IMR-90 (cell line): ENCODE results near the gene KIFAP3. TPM values are rescaled to one million over a fixed set of nuclear protein-coding genes. Genes with fewer than 3 reads are reported as not detected.

ENCODE experiments used
- ATAC-seq: fragments of 200-7000 bp; cut with Tn5 transposase; 2 replicates; pipeline ENCODE4 v1.9.1; 2020; ENCODE audit warnings: low read depth, mild to moderate bottlenecking, moderate library complexity
- BruUV-seq: library from RNA; stranded (reverse); fragments of 400-500 nt; replicated peaks from 2 replicates; lab custom pipeline; 2021; lab: Mats Ljungman, UMichigan
- CTCF ChIA-PET: fragments of 300-600 bp; formaldehyde crosslinking; extraction: SDS; loops from one replicate; lab custom pipeline; 2021; ENCODE audit warnings: antibody characterized with exemption; lab: Yijun Ruan, JAX
- POLR2A ChIA-PET: fragments of 300-600 bp; sonication (Branson Sonifier 250); formaldehyde crosslinking; loops from one replicate; lab custom pipeline; 2022; ENCODE audit warnings: antibody characterized with exemption; ENCODE audit not compliant: unreplicated experiment; lab: Charles Lee
- DNase-seq: peaks from one replicate; pipeline ENCODE4 v3.0.0; 2013
- H2AFZ ChIP-seq: replicated peaks from 2 replicates; pipeline ENCODE3; 2013; ENCODE audit warnings: low read length, mild to moderate bottlenecking; ENCODE audit not compliant: poor library complexity
- H2AK5ac ChIP-seq: 2 replicates; pipeline ENCODE4 v1.6.1; 2013; ENCODE audit warnings: low read depth, low read length, inconsistent platforms
- H2AK9ac ChIP-seq: replicated peaks from 2 replicates; pipeline ENCODE3; 2013; ENCODE audit warnings: mild to moderate bottlenecking, low read depth, low read length, moderate library complexity; ENCODE audit not compliant: poor library complexity
- H2BK120ac ChIP-seq: 2 replicates; pipeline ENCODE4 v1.6.1; 2013; ENCODE audit warnings: low read depth, low read length, inconsistent platforms
- H2BK15ac ChIP-seq: 3 replicates; pipeline ENCODE4 v1.6.1; 2013; ENCODE audit warnings: low read depth, low read length, inconsistent platforms
- H2BK20ac ChIP-seq: 2 replicates; pipeline ENCODE4 v1.6.1; 2013; ENCODE audit warnings: low read depth, mild to moderate bottlenecking, inconsistent platforms, low read length, moderate library complexity
- H2BK5ac ChIP-seq: 2 replicates; pipeline ENCODE4 v1.6.1; 2013; ENCODE audit warnings: mild to moderate bottlenecking, low read depth, low read length, inconsistent platforms; ENCODE audit not compliant: poor library complexity, severe bottlenecking
- H3K14ac ChIP-seq: replicated peaks from 2 replicates; pipeline ENCODE4 v1.6.1; 2013; ENCODE audit warnings: low read depth, low read length, inconsistent platforms
- H3K18ac ChIP-seq: 2 replicates; pipeline ENCODE4 v1.6.1; 2013; ENCODE audit warnings: low read depth, low read length, control low read depth
- H3K23ac ChIP-seq: 2 replicates; pipeline ENCODE4 v1.6.1; 2013; ENCODE audit warnings: low read depth, low read length, inconsistent platforms
- H3K27ac ChIP-seq: 2 replicates; pipeline ENCODE4 v1.5.1; 2013; ENCODE audit warnings: mild to moderate bottlenecking, control low read depth, low read length; ENCODE audit not compliant: insufficient read depth
- H3K27me3 ChIP-seq: 2 replicates; pipeline ENCODE4 v1.6.1; 2013; ENCODE audit warnings: low read length; ENCODE audit not compliant: control insufficient read depth, insufficient read depth
- H3K36me3 ChIP-seq: 2 replicates; pipeline ENCODE4 v1.6.1; 2013; ENCODE audit warnings: low read length, mixed read lengths; ENCODE audit not compliant: control insufficient read depth, insufficient read depth
- H3K4ac ChIP-seq: 2 replicates; pipeline ENCODE4 v1.6.1; 2013; ENCODE audit warnings: low read depth, low read length, inconsistent platforms
- H3K4me1 ChIP-seq: 2 replicates; pipeline ENCODE4 v1.6.1; 2013; ENCODE audit warnings: low read length, mixed read lengths; ENCODE audit not compliant: control insufficient read depth, insufficient read depth
- H3K4me2 ChIP-seq: 2 replicates; pipeline ENCODE4 v1.6.1; 2013; ENCODE audit warnings: low read depth, mild to moderate bottlenecking, control low read depth, low read length, moderate library complexity
- H3K4me3 ChIP-seq: 2 replicates; pipeline ENCODE4 v1.5.1; 2013; ENCODE audit warnings: low read depth, mild to moderate bottlenecking, control low read depth, low read length, moderate library complexity; ENCODE audit not compliant: insufficient read depth
- H3K56ac ChIP-seq: 2 replicates; pipeline ENCODE4 v1.6.1; 2013; ENCODE audit warnings: low read length, inconsistent platforms; ENCODE audit not compliant: insufficient read depth; ENCODE audit errors: extremely low read depth
- H3K79me1 ChIP-seq, 2 experiments: 2 replicates each; pipeline ENCODE4 v1.6.1; 2013; ENCODE audit warnings: low read length in 2 of 2, inconsistent platforms in 1 of 2, low read depth in 1 of 2
- H3K9ac ChIP-seq: 2 replicates; pipeline ENCODE4 v1.6.1; 2013; ENCODE audit warnings: low read depth, low read length, control low read depth
- H3K9me1 ChIP-seq: 2 replicates; pipeline ENCODE4 v1.6.1; 2013; ENCODE audit warnings: low read length, inconsistent platforms; ENCODE audit not compliant: insufficient read depth
- H3K9me3 ChIP-seq: 2 replicates; pipeline ENCODE4 v1.6.1; 2013; ENCODE audit warnings: low read length; ENCODE audit not compliant: control insufficient read depth, insufficient read depth
- H4K20me1 ChIP-seq: 2 replicates; pipeline ENCODE4 v1.6.1; 2013; ENCODE audit warnings: low read length, inconsistent platforms; ENCODE audit not compliant: insufficient read depth
- H4K5ac ChIP-seq: 2 replicates; pipeline ENCODE4 v1.6.1; 2013; ENCODE audit warnings: mild to moderate bottlenecking, low read depth, low read length, control low read depth
- H4K8ac ChIP-seq, 2 experiments: 2 replicates each; pipeline ENCODE4 v1.6.1; 2013; ENCODE audit warnings: low read depth in 2 of 2, low read length in 2 of 2, control low read depth in 1 of 2, inconsistent platforms in 1 of 2
- H4K91ac ChIP-seq: 2 replicates; pipeline ENCODE4 v1.6.1; 2013; ENCODE audit warnings: low read depth, low read length, inconsistent platforms; ENCODE audit not compliant: insufficient read depth
- BHLHE40 ChIP-seq: fragments of 150-350 bp; IDR thresholded peaks from 2 replicates; pipeline ENCODE4 v1.6.1; 2016; ENCODE audit warnings: mild to moderate bottlenecking, low read depth, low read length
- CTCF ChIP-seq: conservative IDR thresholded peaks from 2 replicates; pipeline ENCODE4 v1.5.1; 2012; ENCODE audit warnings: mild to moderate bottlenecking, low read depth, low read length, improper control_type of control experiment
- POLR2A ChIP-seq: IDR thresholded peaks from 2 replicates; pipeline ENCODE4 v1.6.1; 2012; ENCODE audit warnings: mild to moderate bottlenecking, low read depth, low read length
- RCOR1 ChIP-seq: IDR thresholded peaks from 2 replicates; pipeline ENCODE4 v1.6.1; 2012; ENCODE audit warnings: mild to moderate bottlenecking, low read length, improper control_type of control experiment; ENCODE audit not compliant: insufficient replicate concordance
- RFX5 ChIP-seq: IDR thresholded peaks from 2 replicates; pipeline ENCODE4 v1.8.0; 2012; ENCODE audit warnings: low read depth, mild to moderate bottlenecking, low read length, moderate library complexity
- SMC3 ChIP-seq: fragments of 150-350 bp; IDR thresholded peaks from 2 replicates; pipeline ENCODE4 v1.6.1; 2016; ENCODE audit warnings: low read depth, mild to moderate bottlenecking, antibody characterized with exemption, low read length, moderate library complexity
- WGBS, 2 experiments: methylation state at CpG; one replicate each; pipeline versions ENCODE4 v1.1.5 to v1.1.7; 2013; ENCODE audit warnings: missing lambda C conversion rate in 2 of 2; ENCODE audit not compliant: insufficient read length in 1 of 2; ENCODE audit errors: extremely low coverage in 2 of 2; 5-methylcytosine and 5-hydroxymethylcytosine counted together
- dilution Hi-C: fragments of 300-500 bp; cut with HindIII; formaldehyde crosslinking; loops from one replicate; pipeline ENCODE4 v1.14.3; 2018; ENCODE audit warnings: low sequenced_read_pairs; ENCODE audit not compliant: unreplicated experiment
- in situ Hi-C: fragments of 300-500 bp; cut with MboI; formaldehyde crosslinking; loops from 3 replicates; pipeline ENCODE4 v1.14.3; 2019; ENCODE audit warnings: low sequenced_read_pairs, inconsistent platforms, mixed read lengths
- intact Hi-C: fragments of 100-400 bp; cut with micrococcal nuclease; formaldehyde crosslinking; loops from 2 replicates; pipeline ENCODE4 v1.10.0; 2022
- polyA plus RNA-seq, 3 experiments: library from polyadenylated mRNA; depleted of rRNA; stranded (reverse); fragments of >200 nt; gene quantifications; 2 replicates each; pipeline ENCODE4 v1.2.3, GENCODE V29; 2012; ENCODE audit warnings: low replicate concordance in 1 of 3
- total RNA-seq: library from RNA; depleted of rRNA; stranded (reverse); fragments of >200 nt; gene quantifications from 2 replicates; pipeline ENCODE4 v1.2.3, GENCODE V29; 2012

The KIFAP3 gene
- total and polyA plus RNA-seq, 2 of the 4 experiments (the other 2 are of a cell fraction), result 10.5 to 10.9 TPM

GRCh38 chr1:169890761-169891538 lies 183.5 kb downstream of the KIFAP3 start:
- no peak for ATAC-seq
- Histone ChIP-seq H3K9me1 (peaks cover 2% of the 10 kb centered on the region; the same call in 1 of the 2 replicates), H2AK5ac (no peak overlapping the region), H2BK20ac (no peak overlapping the region), H4K8ac (no peak overlapping the region), H2AFZ (no peak overlapping the region), H3K9me3 (no peaks in the 10 kb centered on the region), H3K14ac (no peak overlapping the region), H2BK5ac (no peak overlapping the region), H2BK120ac (no peak overlapping the region), H3K79me1 (peaks cover 25 to 35% of the 10 kb centered on the region in 2 experiments; a peak in 3 of 4 replicates), H4K91ac (no peak overlapping the region), H3K4ac (no peak overlapping the region), H3K4me2 (no peak overlapping the region), H3K9ac (no peak overlapping the region), H3K23ac (no peak overlapping the region; the same call in 1 of the 2 replicates), H2BK15ac (no peak overlapping the region), H3K36me3 (peaks cover 9% of the 10 kb centered on the region), H3K27me3 (no peaks in the 10 kb centered on the region), H3K4me1 (peaks cover 4% of the 10 kb centered on the region), H3K18ac (no peak overlapping the region), H3K27ac (no peak overlapping the region), H3K4me3 (no peak overlapping the region), H4K20me1 (no peaks in the 10 kb centered on the region; the same call in 1 of the 2 replicates), H2AK9ac (no peak overlapping the region), H3K56ac (no peak overlapping the region), H4K5ac (no peak overlapping the region)
- in situ Hi-C loops (no loop called here), intact Hi-C loops (no loop called here), dilution Hi-C loops (no loop called here)
- no peak for DNase-seq
- no peak for TF ChIP-seq RFX5
- TF ChIP-seq POLR2A, result no peak
- no peak for TF ChIP-seq BHLHE40
- TF ChIP-seq SMC3, result no peak
- no peak for TF ChIP-seq RCOR1
- no peak for TF ChIP-seq CTCF
- WGBS, 2 experiments, result no CpG with 5 or more reads among the region's 5 CpGs
- POLR2A ChIA-PET, result no interaction called here
- BruUV-seq, result no TSS peak
- CTCF ChIA-PET, result interaction anchor here (1.1 kb wide), 1 partner anchor 11 kb away, joined by 3 read pairs; no protein-coding TSS in a partner anchor
